ENCODE measurements around the gene FIBP. TPM values are rescaled to one million over a fixed set of nuclear protein-coding genes. Genes with fewer than 3 reads are reported as not detected.

Gene FIBP
- total and polyA plus RNA-seq, 2 of the 4 experiments (the other 2 are of a cell fraction): 141 to 182 TPM

DNA sequence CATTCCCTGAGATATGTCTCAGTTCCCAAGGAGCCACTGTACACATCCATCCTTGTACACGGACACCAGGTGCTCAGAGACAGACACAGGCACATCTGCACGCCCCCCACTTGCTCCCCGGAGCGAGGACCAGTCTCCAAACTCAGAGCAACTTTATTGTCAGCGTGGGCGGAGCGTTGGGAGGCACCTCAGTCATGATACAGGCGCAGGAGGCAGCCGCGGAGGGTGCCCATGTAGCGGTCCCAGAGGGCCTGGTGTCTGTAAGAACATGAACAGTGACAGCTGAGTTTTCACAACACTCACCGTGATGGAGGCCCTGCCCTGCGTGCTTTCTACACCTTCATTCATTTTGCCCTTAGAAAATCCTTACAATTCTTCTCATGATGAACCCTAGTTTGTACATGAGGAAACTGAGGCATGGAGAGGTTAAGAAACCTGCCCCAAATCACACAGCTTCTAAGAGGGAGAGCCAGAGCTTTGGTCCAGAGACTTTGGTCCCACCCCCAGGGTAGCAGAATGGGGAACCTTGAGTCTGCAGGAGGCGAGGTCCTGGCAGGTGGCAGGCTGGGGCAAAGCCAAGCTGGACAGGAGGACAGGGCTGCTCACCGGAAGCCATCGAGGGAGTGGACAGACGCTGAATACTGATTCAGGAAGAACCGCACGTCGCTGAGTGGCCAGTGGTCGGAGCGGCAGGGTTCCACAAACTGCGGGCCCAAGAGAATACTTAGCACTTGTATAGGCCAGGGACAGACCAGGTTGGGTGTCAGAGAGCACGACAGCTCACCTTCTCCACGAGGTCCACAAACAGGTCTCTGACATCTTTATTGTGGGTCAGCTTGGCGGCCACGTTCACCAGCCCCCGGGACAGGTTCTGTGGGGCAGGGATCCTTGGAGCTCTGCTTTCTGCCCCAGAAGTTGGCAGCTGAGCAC is 4.2 kb downstream of the FIBP start:
- peak overlapping the region; percentile 95 for H2AK9ac ChIP-seq (replicated peaks; ENCODE audit: low read depth, low read length, poor library complexity)
- 88% methylated on average over 11 of the region's 28 CpGs; no CpG with 5 or more reads in 1 of the 2 experiments for WGBS, 2 experiments (ENCODE audit: extremely low coverage in 2 of 2, insufficient read length in 1 of 2)
- H3K4me1 ChIP-seq (ENCODE audit: control insufficient read depth, insufficient read depth, low read length): peaks cover 2% of the 10 kb centered on the region

More for the DNA sequence above, 4.2 kb downstream of the FIBP start:
- H3K23ac ChIP-seq (ENCODE audit: low read depth, low read length): no peak overlapping the region
- no peak overlapping the region for H3K9ac ChIP-seq (ENCODE audit: low read depth, low read length)
- DNase-seq (no peak), ATAC-seq (ENCODE audit: low read depth) (no peak)
- H2BK120ac ChIP-seq (ENCODE audit: low read depth, low read length): no peak overlapping the region
- in situ Hi-C loops (cut with MboI; ENCODE audit: low sequenced_read_pairs) (loop anchor here (5.0 kb wide), 1 partner anchor 103 kb away; no protein-coding TSS in a partner anchor), intact Hi-C loops (cut with micrococcal nuclease) (loop anchor here (1.0 kb wide), 1 partner anchor 105 kb away; no protein-coding TSS in a partner anchor), dilution Hi-C loops (cut with HindIII; ENCODE audit: low sequenced_read_pairs, unreplicated experiment) (no loop called here)
- H3K36me3 ChIP-seq (ENCODE audit: control insufficient read depth, insufficient read depth, low read length): peaks cover 40% of the 10 kb centered on the region
- H4K8ac ChIP-seq (ENCODE audit: low read depth in 2 of 2, low read length in 2 of 2): no peak overlapping the region
- no peak overlapping the region for H3K18ac ChIP-seq (ENCODE audit: low read depth, low read length)
- peaks cover 6% of the 10 kb centered on the region for H3K9me1 ChIP-seq (ENCODE audit: insufficient read depth, low read length)
- H2BK15ac ChIP-seq (ENCODE audit: low read depth, low read length): no peak overlapping the region
- CTCF ChIA-PET: interaction anchor here (0.6 to 1.5 kb wide), 11 partner anchors 11 to 651 kb away, joined by 3 to 14 read pairs (median 5); partner anchors contain the start of genes EFEMP2 and MUS81
- no peak overlapping the region for H2BK5ac ChIP-seq (ENCODE audit: low read depth, low read length, poor library complexity, severe bottlenecking)
- no peaks in the 10 kb centered on the region for H3K9me3 ChIP-seq (ENCODE audit: control insufficient read depth, insufficient read depth, low read length)
- H2AK5ac ChIP-seq (ENCODE audit: low read depth, low read length): 0 out of 2 replicates have a peak overlapping the region, but pooled peaks have one; percentile 73
- H2BK20ac ChIP-seq (ENCODE audit: low read depth, low read length): no peak overlapping the region
- no peak overlapping the region; the same call in 1 of the 2 replicates for H3K27ac ChIP-seq (ENCODE audit: insufficient read depth, low read length)
- H3K56ac ChIP-seq (ENCODE audit: extremely low read depth, insufficient read depth, low read length): no peak overlapping the region
- no peaks in the 10 kb centered on the region for H3K27me3 ChIP-seq (ENCODE audit: control insufficient read depth, insufficient read depth, low read length)
- H4K20me1 ChIP-seq (ENCODE audit: insufficient read depth, low read length): peaks cover 21% of the 10 kb centered on the region
- H2AFZ ChIP-seq (replicated peaks; ENCODE audit: low read length, poor library complexity): peak overlapping the region; percentile 67
- H4K91ac ChIP-seq (ENCODE audit: insufficient read depth, low read depth, low read length): no peak overlapping the region
- H3K4ac ChIP-seq (ENCODE audit: low read depth, low read length): peak overlapping the region; percentile 53; the same call in 1 of the 2 replicates
- H4K5ac ChIP-seq (ENCODE audit: low read depth, low read length): no peak overlapping the region
- POLR2A ChIA-PET (ENCODE audit: unreplicated experiment): no interaction called here
- no peak overlapping the region for H3K14ac ChIP-seq (replicated peaks; ENCODE audit: low read depth, low read length)
- peaks cover 9 to 52% of the 10 kb centered on the region in 2 experiments for H3K79me1 ChIP-seq (ENCODE audit: low read depth in 1 of 2, low read length in 2 of 2)
- no peak overlapping the region for H3K4me3 ChIP-seq (ENCODE audit: insufficient read depth, low read depth, low read length)
- BruUV-seq (replicated peaks): no TSS peak
- TF ChIP-seq MAZ (IDR thresholded peaks at IDR 0.05; ENCODE audit: borderline replicate concordance, low read depth, low read length) (no peak), POLR2A (IDR thresholded peaks at IDR 0.05; ENCODE audit: low read depth, low read length) (no peak), ELK1 (IDR thresholded peaks at IDR 0.05; ENCODE audit: borderline replicate concordance, low read depth, low read length) (no peak), BHLHE40 (IDR thresholded peaks at IDR 0.05; ENCODE audit: low read depth, low read length) (no peak), SMC3 (IDR thresholded peaks at IDR 0.05; ENCODE audit: low read depth, low read length) (no peak), FOS (IDR thresholded peaks at IDR 0.05; ENCODE audit: low read depth, low read length) (no peak), USF2 (IDR thresholded peaks at IDR 0.05; ENCODE audit: low read depth, low read length) (no peak), RCOR1 (IDR thresholded peaks at IDR 0.05; ENCODE audit: insufficient replicate concordance, low read length) (no peak), RAD21 (IDR thresholded peaks at IDR 0.05; ENCODE audit: low read length) (no peak), RFX5 (IDR thresholded peaks at IDR 0.05; ENCODE audit: low read depth, low read length) (no peak), CEBPB (IDR thresholded peaks at IDR 0.05; ENCODE audit: low read depth, low read length) (no peak)
- no peak overlapping the region for H3K4me2 ChIP-seq (ENCODE audit: low read depth, low read length)
